Osteoblast (primary cell): ENCODE results near the gene GLUD2. TPM values are rescaled to one million over a fixed set of nuclear protein-coding genes. Genes with fewer than 3 reads are reported as not detected.

ENCODE experiments used
- DNase-seq: peaks from one replicate; pipeline ENCODE4 v3.0.0; 2011; ENCODE audit warnings: low spot score, mixed read lengths; ENCODE audit not compliant: insufficient read length; ENCODE audit errors: missing footprints
- H2AFZ ChIP-seq: 2 replicates; pipeline ENCODE4 v1.6.0; 2011; ENCODE audit warnings: mild to moderate bottlenecking, low read length
- H3K27ac ChIP-seq: 2 replicates; pipeline ENCODE4 v1.5.1; 2011; ENCODE audit warnings: mild to moderate bottlenecking, low read depth, low read length, moderate library complexity
- H3K27me3 ChIP-seq: 2 replicates; pipeline ENCODE4 v1.6.0; 2012; ENCODE audit warnings: mild to moderate bottlenecking, control low read depth, inconsistent platforms, low read length, moderate library complexity; ENCODE audit not compliant: insufficient read depth
- H3K36me3 ChIP-seq: 2 replicates; pipeline ENCODE4 v1.5.1; 2011; ENCODE audit warnings: mild to moderate bottlenecking, low read length, control low read depth, moderate library complexity; ENCODE audit not compliant: insufficient read depth
- H3K4me1 ChIP-seq: 2 replicates; pipeline ENCODE4 v1.5.1; 2011; ENCODE audit warnings: mild to moderate bottlenecking, low read length, control low read depth, moderate library complexity; ENCODE audit not compliant: insufficient read depth
- H3K4me2 ChIP-seq: 2 replicates; pipeline ENCODE4 v1.6.0; 2011; ENCODE audit warnings: mild to moderate bottlenecking, low read length; ENCODE audit not compliant: insufficient read depth
- H3K4me3 ChIP-seq: fragments of 200-600 bp; sonication (generic); 3 replicates; pipeline ENCODE4 v1.5.1; 2012; ENCODE audit warnings: mild to moderate bottlenecking, low read length, inconsistent platforms; ENCODE audit not compliant: insufficient read depth
- H3K79me2 ChIP-seq: 2 replicates; pipeline ENCODE4 v1.6.0; 2012; ENCODE audit warnings: mild to moderate bottlenecking, low read length, control low read depth, inconsistent platforms; ENCODE audit not compliant: insufficient read depth
- H3K9me3 ChIP-seq: 2 replicates; pipeline ENCODE4 v1.5.1; 2011; ENCODE audit warnings: low read depth, low read length, control low read depth
- H4K20me1 ChIP-seq: 2 replicates; pipeline ENCODE4 v1.6.0; 2012; ENCODE audit warnings: mild to moderate bottlenecking, low read length, control low read depth; ENCODE audit not compliant: insufficient read depth
- total RNA-seq: library from RNA; depleted of rRNA; stranded (reverse); fragments of >200 nt; gene quantifications from 2 replicates; pipeline ENCODE4 v1.2.3, GENCODE V29; 2012
- TF ChIP-seq, protein P1 (sequence below): IDR thresholded peaks from 2 replicates; pipeline ENCODE4 v1.5.1; 2011; ENCODE audit warnings: mild to moderate bottlenecking, low read depth, low read length, moderate library complexity; ENCODE audit errors: extremely low read depth

Gene GLUD2
- total RNA-seq, 1 donor, result 1.8 TPM

DNA sequence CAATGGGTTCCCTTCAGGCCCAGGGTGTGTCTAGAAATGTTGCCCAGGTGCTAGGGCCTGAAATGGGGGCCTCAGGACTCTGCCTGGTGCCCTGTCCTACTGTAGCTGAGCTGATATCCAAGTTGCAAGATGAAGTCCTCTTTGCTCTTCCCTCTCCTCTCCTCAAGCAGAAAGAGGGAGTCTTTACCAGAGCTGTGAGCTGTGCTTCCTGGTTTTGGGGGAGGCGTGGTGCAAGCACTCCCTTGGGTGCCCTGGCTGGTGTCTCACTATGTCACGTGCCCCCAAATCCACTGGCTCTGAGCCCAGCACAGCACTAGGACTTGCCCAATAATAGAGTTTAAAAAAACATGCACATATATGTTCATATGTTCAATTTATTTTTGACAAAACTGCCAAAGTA is 32.6 kb upstream of the GLUD2 start:
- H3K27ac ChIP-seq, result no peak overlapping the region
- H3K4me1 ChIP-seq, result no peaks in the 10 kb centered on the region
- no peak overlapping the region for H3K4me3 ChIP-seq
- no peaks in the 10 kb centered on the region for H3K9me3 ChIP-seq
- DNase-seq, result no peak
- H2AFZ ChIP-seq, result no peak overlapping the region
- no peaks in the 10 kb centered on the region for H4K20me1 ChIP-seq
- TF ChIP-seq, protein P1, sequence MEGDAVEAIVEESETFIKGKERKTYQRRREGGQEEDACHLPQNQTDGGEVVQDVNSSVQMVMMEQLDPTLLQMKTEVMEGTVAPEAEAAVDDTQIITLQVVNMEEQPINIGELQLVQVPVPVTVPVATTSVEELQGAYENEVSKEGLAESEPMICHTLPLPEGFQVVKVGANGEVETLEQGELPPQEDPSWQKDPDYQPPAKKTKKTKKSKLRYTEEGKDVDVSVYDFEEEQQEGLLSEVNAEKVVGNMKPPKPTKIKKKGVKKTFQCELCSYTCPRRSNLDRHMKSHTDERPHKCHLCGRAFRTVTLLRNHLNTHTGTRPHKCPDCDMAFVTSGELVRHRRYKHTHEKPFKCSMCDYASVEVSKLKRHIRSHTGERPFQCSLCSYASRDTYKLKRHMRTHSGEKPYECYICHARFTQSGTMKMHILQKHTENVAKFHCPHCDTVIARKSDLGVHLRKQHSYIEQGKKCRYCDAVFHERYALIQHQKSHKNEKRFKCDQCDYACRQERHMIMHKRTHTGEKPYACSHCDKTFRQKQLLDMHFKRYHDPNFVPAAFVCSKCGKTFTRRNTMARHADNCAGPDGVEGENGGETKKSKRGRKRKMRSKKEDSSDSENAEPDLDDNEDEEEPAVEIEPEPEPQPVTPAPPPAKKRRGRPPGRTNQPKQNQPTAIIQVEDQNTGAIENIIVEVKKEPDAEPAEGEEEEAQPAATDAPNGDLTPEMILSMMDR, result no peak
- H3K27me3 ChIP-seq, result no peaks in the 10 kb centered on the region
- no peaks in the 10 kb centered on the region for H3K36me3 ChIP-seq
- H3K4me2 ChIP-seq, result no peak overlapping the region
- no peaks in the 10 kb centered on the region for H3K79me2 ChIP-seq

- H3K27me3 ChIP-seq, result no peaks in the 10 kb centered on the region
- no peaks in the 10 kb centered on the region for H3K79me2 ChIP-seq
- H4K20me1 ChIP-seq, result no peaks in the 10 kb centered on the region
- H3K4me1 ChIP-seq, result no peaks in the 10 kb centered on the region
- H3K4me2 ChIP-seq, result no peak overlapping the region
- no peak for DNase-seq
- TF ChIP-seq, protein P1, result no peak
- H3K27ac ChIP-seq, result no peak overlapping the region
- no peaks in the 10 kb centered on the region for H3K36me3 ChIP-seq
- no peak overlapping the region for H3K4me3 ChIP-seq
- no peaks in the 10 kb centered on the region for H3K9me3 ChIP-seq
- H2AFZ ChIP-seq, result no peak overlapping the region
Observed at GRCh38 chrX:121028419-121028818, 19.0 kb upstream of the GLUD2 start.

GRCh38 chrX:121030083-121030482 is 17.3 kb upstream of the GLUD2 start:
- H3K9me3 ChIP-seq, result no peaks in the 10 kb centered on the region
- H3K27me3 ChIP-seq, result no peaks in the 10 kb centered on the region
- no peak overlapping the region for H2AFZ ChIP-seq
- no peak overlapping the region for H3K4me3 ChIP-seq
- no peak for DNase-seq
- no peak overlapping the region for H3K4me2 ChIP-seq
- H3K36me3 ChIP-seq, result no peaks in the 10 kb centered on the region
- no peaks in the 10 kb centered on the region for H4K20me1 ChIP-seq
- no peaks in the 10 kb centered on the region for H3K79me2 ChIP-seq
- H3K4me1 ChIP-seq, result no peaks in the 10 kb centered on the region
- TF ChIP-seq, protein P1, result no peak
- no peak overlapping the region for H3K27ac ChIP-seq

DNA sequence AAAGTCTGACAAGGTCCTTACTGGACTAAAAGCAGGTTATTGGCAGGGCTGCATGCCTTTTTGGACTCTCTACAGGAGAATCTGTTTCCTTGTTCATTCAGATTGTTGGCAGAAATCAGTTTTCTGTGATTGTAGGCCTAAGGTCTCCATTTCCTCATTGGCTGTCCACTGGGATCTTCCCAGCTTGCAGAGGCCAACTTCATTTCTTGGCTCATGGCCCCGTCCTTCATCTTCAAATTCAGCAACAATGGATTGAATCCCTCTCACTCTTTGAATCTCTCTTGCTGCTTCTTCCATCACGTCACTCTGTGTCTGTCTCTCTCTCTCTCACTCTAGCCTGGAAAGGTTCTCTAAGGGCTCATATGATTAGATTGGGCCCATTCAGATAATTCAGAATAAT is 14.9 kb upstream of the GLUD2 start:
- Histone ChIP-seq H3K9me3 (no peaks in the 10 kb centered on the region), H3K4me2 (no peak overlapping the region), H3K27ac (no peak overlapping the region), H2AFZ (no peak overlapping the region), H3K4me3 (no peak overlapping the region), H3K27me3 (no peaks in the 10 kb centered on the region), H3K4me1 (no peaks in the 10 kb centered on the region), H3K36me3 (no peaks in the 10 kb centered on the region), H4K20me1 (no peaks in the 10 kb centered on the region), H3K79me2 (no peaks in the 10 kb centered on the region)
- no peak for DNase-seq
- TF ChIP-seq, protein P1, result no peak
